ENCODE measurements around the gene BAHCC1. TPM values are rescaled to one million over a fixed set of nuclear protein-coding genes. Genes with fewer than 3 reads are reported as not detected.

Gene BAHCC1
- total and polyA plus RNA-seq, 9 of the 15 experiments (the other 6 are each of a cell fraction or from before 2014, with no cell fraction given): 0.14 to 26.9 (median 5.0) TPM

GRCh38 chr17:81510785-81511553, 115.7 kb downstream of the BAHCC1 start (continued):
- TF ChIP-seq ZNF277 (CRISPR knock-in tag; IDR thresholded peaks at IDR 0.05; ENCODE audit: borderline replicate concordance): no peak
- TF ChIP-seq HNRNPK (IDR thresholded peaks at IDR 0.05; ENCODE audit: low read depth, low read length, poor library complexity, severe bottlenecking): no peak
- TF ChIP-seq MYC (IDR thresholded peaks at IDR 0.05; ENCODE audit: low read depth, low read length): no peak
- TF ChIP-seq MYC (CRISPR knock-in tag; IDR thresholded peaks at IDR 0.05; ENCODE audit: borderline replicate concordance, low read depth): no peak
- TF ChIP-seq CHCHD3 (CRISPR knock-in tag; IDR thresholded peaks at IDR 0.05): no peak
- TF ChIP-seq SRSF3 (IDR thresholded peaks at IDR 0.05; ENCODE audit: insufficient read depth, low read length): no peak
- TF ChIP-seq MAFK (IDR thresholded peaks at IDR 0.05; ENCODE audit: low read length): no peak
- TF ChIP-seq ARID3B (CRISPR knock-in tag; IDR thresholded peaks at IDR 0.05; ENCODE audit: borderline replicate concordance): no peak
- no peak for TF ChIP-seq SIN3B (IDR thresholded peaks at IDR 0.05; ENCODE audit: low read depth)
- no peak for TF ChIP-seq XRCC3 (IDR thresholded peaks at IDR 0.05)
- TF ChIP-seq IFI16 (CRISPR knock-in tag; IDR thresholded peaks at IDR 0.05): no peak
- no peak for TF ChIP-seq ZNF3 (CRISPR knock-in tag; IDR thresholded peaks at IDR 0.05)
- TF ChIP-seq ATF3 (IDR thresholded peaks at IDR 0.05): no peak
- TF ChIP-seq ATF3 (CRISPR knock-in tag; conservative IDR thresholded peaks at IDR 0.05): no peak
- TF ChIP-seq ID3 (CRISPR knock-in tag; IDR thresholded peaks at IDR 0.05): no peak
- no peak for TF ChIP-seq ID3 (tag; IDR thresholded peaks at IDR 0.05)
- TF ChIP-seq CHD1 (IDR thresholded peaks at IDR 0.05; ENCODE audit: low read length): peak; percentile 52
- TF ChIP-seq ZNF280B (CRISPR knock-in tag; IDR thresholded peaks at IDR 0.05): no peak
- no peak for TF ChIP-seq LARP7 (IDR thresholded peaks at IDR 0.05)
